NCI-H146 treated with DMSO at 0.1 percent for 48 hours (cell line): ENCODE results near the gene TTF2.
"Not testable (repeated sequence)": the region's sequence is repeated elsewhere in the genome, so short reads cannot be mapped to it uniquely, and the experiment has no call there.

Experiments used
- DNase-seq: peaks from one replicate; lab custom pipeline; 2025; ENCODE audit not compliant: unreplicated experiment; lab: John Stamatoyannopoulos, UW

TTF2 gene

GRCh38 chr1:117119144-117119543, 59.0 kb downstream of the TTF2 start:
- DNase-seq, result not testable (repeated sequence)

- peak; percentile 35 for DNase-seq
Observed at GRCh38 chr1:117120774-117121588, 60.9 kb downstream of the TTF2 start.

GRCh38 chr1:117121589-117122329, 61.6 kb downstream of the TTF2 start, which contains the start of gene TRIM45:
TRIM45 (minus strand) TSS chr1:117121749; CDS start chr1:117121201, 548 bp downstream.
- peak; percentile 96 for DNase-seq

GRCh38 chr1:117122330-117123025, 62.4 kb downstream of the TTF2 start:
- peak; percentile 36 for DNase-seq

- no peak for DNase-seq
Observed at GRCh38 chr1:117123274-117123673, 63.1 kb downstream of the TTF2 start.

GRCh38 chr1:117124661-117125060, 64.5 kb downstream of the TTF2 start:
- DNase-seq, result no peak

GRCh38 chr1:117127795-117128194, 67.7 kb downstream of the TTF2 start:
- no peak for DNase-seq

- peak; percentile 65 for DNase-seq
Observed at GRCh38 chr1:117128323-117129079, 68.4 kb downstream of the TTF2 start.

- DNase-seq, result no peak
Observed at GRCh38 chr1:117130526-117130925, 70.4 kb downstream of the TTF2 start.

- DNase-seq, result no peak
Observed at GRCh38 chr1:117135329-117135728, 75.2 kb downstream of the TTF2 start.

GRCh38 chr1:117136749-117137148, 76.6 kb downstream of the TTF2 start:
- no peak for DNase-seq

- peak; percentile 73 for DNase-seq
Observed at GRCh38 chr1:117137281-117137855, 77.2 kb downstream of the TTF2 start.

GRCh38 chr1:117138106-117138505, 78.0 kb downstream of the TTF2 start:
- DNase-seq, result no peak

GRCh38 chr1:117138561-117138960, 78.4 kb downstream of the TTF2 start:
- no peak for DNase-seq

GRCh38 chr1:117142200-117142599, 82.1 kb downstream of the TTF2 start:
- DNase-seq, result no peak

- no peak for DNase-seq
Observed at GRCh38 chr1:117143172-117143571, 83.0 kb downstream of the TTF2 start.

- DNase-seq, result no peak
Observed at GRCh38 chr1:117143871-117144270, 83.7 kb downstream of the TTF2 start.

- DNase-seq, result no peak
Observed at GRCh38 chr1:117146072-117146471, 85.9 kb downstream of the TTF2 start.

GRCh38 chr1:117146575-117147340, 86.6 kb downstream of the TTF2 start:
- DNase-seq, result peak; percentile 81
